K562 (cell line): ENCODE data around the gene URI1. TPM values are rescaled to one million over a fixed set of nuclear protein-coding genes. Genes with fewer than 3 reads are reported as not detected.

Experiments
- ATAC-seq: fragments of 200-7000 bp; cut with Tn5 transposase; 3 replicates; pipeline ENCODE4 v1.9.1; 2020; ENCODE audit warnings: moderate library complexity
- BruUV-seq: library from RNA; stranded (reverse); fragments of 400-500 nt; replicated peaks from 2 replicates; lab custom pipeline; 2021; lab: Mats Ljungman, UMichigan
- CTCF ChIA-PET: fragments of 300-600 bp; formaldehyde crosslinking; extraction: SDS; loops from one replicate; lab custom pipeline; 2021; ENCODE audit warnings: low intra/inter-chr PET ratio; lab: Yijun Ruan, JAX
- POLR2A ChIA-PET: fragments of 300-600, 350-650 bp; sonication (Branson Sonifier 250); formaldehyde crosslinking; extraction: SDS; loops from one replicate; lab custom pipeline; 2021; ENCODE audit warnings: antibody characterized with exemption, inconsistent platforms; lab: Yijun Ruan, JAX
- DNase-seq, 4 experiments: peaks; one replicate each; pipeline versions ENCODE4 v3.0.0 to v3.0.0-alpha.2; 2011 to 2018; ENCODE audit warnings: low spot score in 3 of 4, mixed read lengths in 3 of 4; ENCODE audit errors: extremely low read depth in 1 of 4
- FAIRE-seq: peaks from 2 replicates; lab custom pipeline; 2011; peaks lifted over from hg19 to GRCh38; lab: Jason Lieb, UNC
- H2AFZ ChIP-seq: 2 replicates; pipeline ENCODE4 v1.6.0; 2011; ENCODE audit warnings: low read depth, low read length, control low read depth, inconsistent platforms
- H3K27ac ChIP-seq: fragments of 200-600 bp; 3 replicates; pipeline ENCODE4 v1.8.0; 2011; ENCODE audit warnings: low read depth, mild to moderate bottlenecking, control low read depth, inconsistent platforms, low read length, moderate library complexity, mixed read lengths; ENCODE audit errors: extremely low read depth
- H3K27me3 ChIP-seq, 2 experiments: fragments of 300-600 bp in 1 of 2; 2 replicates in 1 of 2; 3 replicates in 1 of 2; pipeline versions ENCODE4 v1.6.0 to v1.8.0; 2011; ENCODE audit warnings: inconsistent platforms in 2 of 2, low read length in 2 of 2, mild to moderate bottlenecking in 1 of 2, mixed read lengths in 1 of 2, moderate library complexity in 1 of 2; ENCODE audit not compliant: control insufficient read depth in 2 of 2, insufficient read depth in 2 of 2
- H3K36me3 ChIP-seq: fragments of 300-600 bp; 3 replicates; pipeline ENCODE4 v1.8.0; 2011; ENCODE audit warnings: mild to moderate bottlenecking, low read length, inconsistent platforms; ENCODE audit not compliant: control insufficient read depth, insufficient read depth
- H3K4me1 ChIP-seq, 2 experiments: fragments of 200-600 bp in 1 of 2; replicated peaks in 1 of 2; 2 replicates in 1 of 2; 3 replicates in 1 of 2; pipeline versions ENCODE4 v1.5.1 to v1.8.0; 2011; ENCODE audit warnings: inconsistent platforms in 2 of 2, low read length in 2 of 2, mild to moderate bottlenecking in 1 of 2, mixed read lengths in 1 of 2, moderate library complexity in 1 of 2; ENCODE audit not compliant: control insufficient read depth in 2 of 2, insufficient read depth in 2 of 2
- H3K4me2 ChIP-seq: 2 replicates; pipeline ENCODE4 v1.6.1; 2011; ENCODE audit warnings: low read length, control low read depth, inconsistent platforms, mixed read lengths; ENCODE audit not compliant: insufficient read depth
- H3K4me3 ChIP-seq: fragments of 200-600 bp; sonication (generic), shearing (Covaris generic); 2 replicates; pipeline ENCODE4 v1.5.1; 2016; ENCODE audit warnings: control low read depth, inconsistent platforms
- H3K79me2 ChIP-seq: fragments of 200-600 bp; 3 replicates; pipeline ENCODE4 v1.8.0; 2011; ENCODE audit warnings: low read length, inconsistent platforms; ENCODE audit not compliant: control insufficient read depth, insufficient read depth
- H3K9ac ChIP-seq, 2 experiments: 2 replicates each; pipeline versions ENCODE4 v1.6.0 to v1.6.1; 2011; ENCODE audit warnings: low read depth in 2 of 2, low read length in 2 of 2, control low read depth in 1 of 2, inconsistent platforms in 1 of 2, mild to moderate bottlenecking in 1 of 2, mixed read lengths in 1 of 2; ENCODE audit not compliant: insufficient read depth in 1 of 2
- H3K9me1 ChIP-seq: one replicate; pipeline ENCODE4 v1.6.0; 2011; ENCODE audit warnings: inconsistent platforms, mild to moderate bottlenecking, low read length, moderate library complexity; ENCODE audit not compliant: control insufficient read depth, insufficient read depth
- H3K9me3 ChIP-seq: replicated peaks from 2 replicates; pipeline ENCODE4 v1.5.1; 2011; ENCODE audit warnings: low read depth, low read length, inconsistent platforms; ENCODE audit not compliant: control insufficient read depth, insufficient read depth
- H4K20me1 ChIP-seq: replicated peaks from 2 replicates; pipeline ENCODE4 v1.6.1; 2011; ENCODE audit warnings: low read length, inconsistent platforms, mixed read lengths; ENCODE audit not compliant: control insufficient read depth, insufficient read depth
- ARID2 ChIP-seq: fragments of 450-650 bp; IDR thresholded peaks from 2 replicates; pipeline ENCODE4 v1.6.1; 2017; ENCODE audit warnings: antibody characterized with exemption, mild to moderate bottlenecking
- CTCFL ChIP-seq: IDR thresholded peaks from 2 replicates; pipeline ENCODE4 v1.6.1; 2011; ENCODE audit warnings: borderline replicate concordance, low read depth, mild to moderate bottlenecking, moderate library complexity, low read length; ENCODE audit not compliant: insufficient read depth, poor library complexity, severe bottlenecking
- PATZ1 ChIP-seq: fragments of 250-450 bp; sonication (Bioruptor Pico); IDR thresholded peaks from 2 replicates; pipeline ENCODE4 v1.5.0; 2020; ENCODE audit warnings: mild to moderate bottlenecking, borderline replicate concordance
- WGBS: fragments of 100-300 bp; shearing (Covaris generic); methylation state at CpG from one replicate; pipeline ENCODE4 v1.1.6; 2016; ENCODE audit warnings: low coverage, mixed read lengths; ENCODE audit not compliant: insufficient coverage; ENCODE audit errors: missing lambda C conversion rate; 5-methylcytosine and 5-hydroxymethylcytosine counted together
- in situ Hi-C: fragments of 300-500 bp; cut with MboI; formaldehyde crosslinking; loops from 4 replicates; pipeline ENCODE4 v1.15.0; 2018; ENCODE audit warnings: inconsistent platforms, mixed read lengths
- intact Hi-C: fragments of 100-400 bp; cut with micrococcal nuclease; formaldehyde crosslinking; loops from 2 replicates; pipeline ENCODE4 v1.14.2; 2022
- polyA plus RNA-seq, 8 experiments: library from polyadenylated mRNA; depleted of rRNA in 4 of 8; stranded (reverse) in 5 of 8; unstranded in 3 of 8; fragments of >200 nt; fragmentation: Nextera tagmentation in 2 of 8; fragmentation: Illumina TruSeq in 1 of 8; extraction: Ambion mirVana in 2 of 8; extraction: Trizol in 1 of 8; gene quantifications; 2 replicates each; pipeline versions ENCODE4 v1.2.1 to v1.2.3, GENCODE V29; 2011 to 2014; ENCODE audit warnings: inconsistent platforms in 1 of 8, missing spikeins in 1 of 8
- total RNA-seq, 7 experiments: library from RNA; depleted of rRNA in 6 of 7; stranded (reverse); fragments of >200 nt in 6 of 7; fragmentation: Illumina TruSeq in 2 of 7; extraction: Trizol in 2 of 7; gene quantifications; 2 replicates each; pipeline versions ENCODE4 v1.2.1 to v1.2.3, GENCODE V29; 2011 to 2021; ENCODE audit warnings: low replicate concordance in 1 of 7

URI1 gene
- total and polyA plus RNA-seq, 9 of the 15 experiments (the other 6 are each of a cell fraction or from before 2014, with no cell fraction given): 16.9 to 87.4 (median 63.9) TPM

- CTCF ChIA-PET: no interaction called here
- WGBS: 96% methylated on average over 2 of the region's 2 CpGs
These were observed 32.7 kb downstream of the URI1 start for GRCh38 chr19:29974701-29975100.

More at GRCh38 chr19:29974701-29975100, 32.7 kb downstream of the URI1 start:
- Histone ChIP-seq H3K4me2 (no peak overlapping the region), H3K4me1 (no peaks in the 10 kb centered on the region; a peak in 1 of 5 replicates), H3K27me3 (no peaks in the 10 kb centered on the region)
- POLR2A ChIA-PET: no interaction called here
- no peak for FAIRE-seq
- no peak for DNase-seq
- in situ Hi-C loops: no loop called here
- TF ChIP-seq ARID2: no peak
- TF ChIP-seq PATZ1 (CRISPR knock-in tag): no peak
- no peak for TF ChIP-seq CTCFL
- TF ChIP-seq, all 486 proteins: peak for 0
- intact Hi-C loops: no loop called here
- Histone ChIP-seq H3K4me3 (no peak overlapping the region), H3K9ac (no peak overlapping the region), H4K20me1 (peaks cover 11% of the 10 kb centered on the region; the same call in 1 of the 2 replicates), H3K79me2 (peaks cover 100% of the 10 kb centered on the region), H3K27ac (no peak overlapping the region), H3K9me3 (no peaks in the 10 kb centered on the region), H3K9me1 (no peaks in the 10 kb centered on the region), H3K36me3 (no peaks in the 10 kb centered on the region), H2AFZ (no peak overlapping the region)
- BruUV-seq: no TSS peak
- no peak for ATAC-seq
